Spinal cord (tissue), 10 donors: ENCODE data around the gene HIPK2. TPM values are rescaled to one million over a fixed set of nuclear protein-coding genes. Genes with fewer than 3 reads are reported as not detected.
"Not testable (repeated sequence)": the region's sequence is repeated elsewhere in the genome, so short reads cannot be mapped to it uniquely, and the experiment has no call there.

ENCODE experiments used
- DNase-seq, 6 donors: peaks; one replicate each; pipeline versions ENCODE4 v3.0.0 to v3.0.0-alpha.2; 2013 to 2015; ENCODE audit warnings: low spot score in 6 of 6, low read depth in 4 of 6
- H3K27ac ChIP-seq: one replicate; pipeline ENCODE4 v1.5.1; 2013; ENCODE audit warnings: low read depth, low read length, control low read depth
- H3K27me3 ChIP-seq: one replicate; pipeline ENCODE4 v1.6.1; 2013; ENCODE audit warnings: low read length; ENCODE audit not compliant: control insufficient read depth, insufficient read depth
- H3K36me3 ChIP-seq: one replicate; pipeline ENCODE4 v1.6.1; 2013; ENCODE audit warnings: low read length; ENCODE audit not compliant: control insufficient read depth, insufficient read depth
- H3K4me1 ChIP-seq: one replicate; pipeline ENCODE4 v1.6.1; 2013; ENCODE audit warnings: low read length; ENCODE audit not compliant: control insufficient read depth, insufficient read depth
- H3K4me3 ChIP-seq: one replicate; pipeline ENCODE4 v1.5.1; 2013; ENCODE audit warnings: low read depth, low read length, control low read depth
- H3K9me3 ChIP-seq: one replicate; pipeline ENCODE4 v1.6.1; 2013; ENCODE audit warnings: low read length; ENCODE audit not compliant: control insufficient read depth, insufficient read depth
- WGBS: methylation state at CpG from one replicate; pipeline ENCODE4 v1.1.5; 2013; ENCODE audit warnings: missing lambda C conversion rate; ENCODE audit not compliant: insufficient coverage; 5-methylcytosine and 5-hydroxymethylcytosine counted together
- polyA plus RNA-seq, 2 donors: library from polyadenylated mRNA; unstranded; fragments of 120-200 nt; gene quantifications; one replicate each; pipeline ENCODE4 v1.2.1, GENCODE V29; 2013; ENCODE audit not compliant: insufficient read length in 2 of 2
- total RNA-seq, 2 donors: library from RNA; depleted of rRNA in 1 of 2; stranded (reverse); fragments of 120-200 nt in 1 of 2; fragments of >200 nt in 1 of 2; gene quantifications; one replicate each; pipeline versions ENCODE4 v1.2.3 to v1.2.4, GENCODE V29; 2013 to 2014
- donor health status: healthy.

Gene HIPK2
- total and polyA plus RNA-seq, 4 donors, result 52.6 to 142 (median 68.6) TPM

DNA sequence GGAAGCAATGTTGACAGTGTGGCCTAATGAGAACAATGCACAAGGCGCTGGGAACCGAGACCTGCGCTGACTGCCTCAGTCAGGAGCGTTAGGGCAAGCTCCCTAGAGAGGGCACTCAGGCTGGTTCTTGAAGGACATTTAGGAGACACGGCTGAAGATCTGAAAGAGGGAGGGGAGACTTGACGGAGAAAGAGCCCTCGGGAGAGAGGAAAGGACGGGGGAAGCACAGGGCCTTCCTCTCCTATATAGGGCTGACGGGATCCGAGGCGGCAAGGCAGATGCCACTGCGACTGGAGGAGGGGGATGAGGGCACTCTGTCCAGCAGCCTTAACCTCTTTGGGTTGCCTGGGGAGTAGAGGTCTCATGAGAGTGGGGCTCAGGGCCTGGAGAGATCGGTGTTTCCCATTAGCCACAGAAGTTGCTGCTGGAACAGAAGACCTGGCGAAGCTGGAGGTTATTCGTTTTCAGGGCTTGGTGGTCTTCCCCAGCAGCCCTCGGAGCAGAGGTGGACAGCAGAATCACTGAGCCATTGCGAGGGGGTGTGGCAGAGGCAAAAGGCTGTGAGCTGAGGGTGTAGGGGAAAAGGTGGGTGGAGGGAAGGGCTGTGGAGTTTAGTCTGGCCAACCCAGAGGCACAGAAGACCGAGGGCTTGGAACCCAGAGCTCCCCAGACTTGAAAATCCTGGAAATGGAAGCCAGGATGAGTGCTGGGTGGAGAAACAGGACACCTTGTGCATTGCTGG, 218.3 kb downstream of the HIPK2 start:
- WGBS, result 79% methylated on average over 14 of the region's 18 CpGs
- DNase-seq, result no peak

DNA sequence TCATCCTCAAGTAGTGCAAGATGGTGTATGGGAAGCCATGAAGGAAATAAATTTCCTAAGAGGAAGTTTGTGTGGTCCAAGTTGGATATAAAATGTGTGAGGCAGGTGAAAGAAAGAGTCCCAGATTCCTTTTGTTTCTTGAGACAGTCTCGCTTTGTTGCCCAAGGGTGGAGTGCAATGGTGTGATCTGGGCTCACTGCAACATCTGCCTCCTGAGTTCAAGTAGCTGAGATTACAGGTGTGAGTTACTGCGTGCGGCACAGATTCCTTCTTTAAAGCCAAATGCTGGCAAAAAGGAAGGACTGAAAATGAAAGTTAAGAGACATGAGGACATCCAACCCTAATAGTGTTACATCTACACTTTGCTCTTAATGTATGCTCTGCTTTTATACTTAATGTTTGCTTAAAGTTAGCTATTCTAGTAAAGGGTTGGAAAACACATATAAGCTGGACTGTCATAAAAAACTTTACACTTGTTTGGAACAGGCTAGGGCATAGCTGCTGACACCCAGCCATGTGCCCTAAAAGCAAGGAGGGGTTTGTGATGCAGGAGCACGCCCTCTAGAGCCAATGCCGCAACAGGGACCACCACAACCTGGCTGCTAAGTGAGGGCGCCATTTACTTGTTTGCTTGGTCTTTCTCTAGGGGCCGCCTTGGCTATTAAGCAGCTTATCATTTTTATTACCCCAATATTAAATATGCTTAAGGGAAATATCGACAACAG, 219.8 kb downstream of the HIPK2 start:
- Histone ChIP-seq H3K9me3 (no peaks in the 10 kb centered on the region), H3K4me3 (no peak overlapping the region), H3K27ac (no peak overlapping the region), H3K4me1 (no peaks in the 10 kb centered on the region), H3K36me3 (peaks cover 10% of the 10 kb centered on the region), H3K27me3 (no peaks in the 10 kb centered on the region)
- 69% methylated on average over 2 of the region's 8 CpGs for WGBS
- DNase-seq, result peak in 1 of 6 donors; percentile 6

More for the DNA sequence above, 218.3 kb downstream of the HIPK2 start:
- no peaks in the 10 kb centered on the region for H3K4me1 ChIP-seq
- H3K27ac ChIP-seq, result no peak overlapping the region
- H3K36me3 ChIP-seq, result peaks cover 16% of the 10 kb centered on the region
- H3K9me3 ChIP-seq, result no peaks in the 10 kb centered on the region
- no peaks in the 10 kb centered on the region for H3K27me3 ChIP-seq
- no peak overlapping the region for H3K4me3 ChIP-seq

DNA sequence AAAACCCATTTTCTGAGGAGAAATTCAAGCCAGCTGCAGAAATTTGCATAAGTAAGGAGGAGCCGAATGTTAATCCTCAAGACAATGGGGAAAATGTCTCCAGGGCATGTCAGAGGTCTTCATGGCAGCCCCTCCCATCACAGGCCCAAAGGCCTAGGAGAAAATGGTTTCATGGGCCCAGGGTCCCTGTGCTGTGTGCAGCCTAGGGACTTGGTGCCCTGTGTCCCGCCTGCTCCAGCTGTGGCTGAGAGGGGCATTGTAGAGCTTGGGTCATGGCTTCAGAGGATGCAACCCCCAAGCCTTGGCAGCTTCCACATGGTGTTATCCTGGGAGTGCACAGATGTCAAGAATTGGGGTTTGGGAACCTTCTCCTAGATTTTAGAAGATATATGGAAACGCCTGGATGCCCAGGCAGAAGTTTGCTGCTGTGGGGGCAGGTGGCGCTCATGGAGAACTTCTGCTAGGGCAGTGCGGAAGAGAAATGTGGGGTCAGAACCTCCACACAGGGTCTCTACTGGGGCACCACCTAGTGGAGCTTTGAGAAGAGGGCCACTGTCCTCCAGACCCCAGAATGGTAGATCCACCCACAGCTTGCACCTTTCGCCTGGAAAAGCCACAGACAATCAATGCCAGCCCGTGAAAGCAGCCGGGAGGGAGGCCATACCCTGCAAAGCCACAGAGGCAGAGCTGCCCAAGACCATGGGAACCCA, 223.7 kb downstream of the HIPK2 start:
- not testable (repeated sequence) for H3K4me1 ChIP-seq, H3K36me3 ChIP-seq, H3K27me3 ChIP-seq, H3K9me3 ChIP-seq, H3K27ac ChIP-seq, DNase-seq, H3K4me3 ChIP-seq
- 92% methylated on average over 8 of the region's 8 CpGs for WGBS

DNA sequence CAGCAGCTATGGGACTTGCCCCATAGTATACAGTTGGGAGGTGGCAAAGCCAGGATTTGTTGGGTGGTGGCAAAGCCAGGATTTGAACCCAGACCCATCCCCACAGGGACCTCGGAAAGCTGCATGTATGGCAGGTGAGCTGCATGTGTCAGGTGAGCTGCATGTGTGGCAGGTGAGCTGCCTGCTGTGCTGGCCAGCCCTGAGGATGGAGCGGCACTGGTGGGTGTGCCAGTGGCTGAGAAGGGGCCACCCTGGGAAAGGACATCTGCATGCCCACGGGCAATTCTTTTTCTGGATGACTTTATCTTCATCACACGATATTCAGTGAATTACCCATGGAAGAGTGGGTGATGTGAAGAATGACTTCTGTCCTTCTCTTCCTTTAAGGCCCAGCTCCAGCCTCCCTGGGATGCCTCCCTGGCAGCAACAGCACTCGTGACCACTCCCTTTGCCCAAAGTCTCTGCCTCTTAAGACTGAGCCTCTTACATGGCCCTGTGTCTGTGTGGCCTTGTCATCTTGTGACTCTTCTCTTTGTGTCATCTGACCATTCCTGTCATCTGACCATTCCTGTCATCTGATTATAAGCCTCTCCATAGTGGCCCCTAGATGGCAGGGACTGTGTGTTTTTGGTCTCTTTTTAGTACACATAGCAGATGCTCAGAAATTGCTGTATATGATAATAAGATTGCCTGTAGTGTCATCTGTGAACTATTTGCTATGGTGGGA, 229.3 kb downstream of the HIPK2 start:
- H3K4me1 ChIP-seq, result no peaks in the 10 kb centered on the region
- no peaks in the 10 kb centered on the region for H3K9me3 ChIP-seq
- no peaks in the 10 kb centered on the region for H3K27me3 ChIP-seq
- H3K27ac ChIP-seq, result no peak overlapping the region
- peak in 1 of 6 donors; percentile 8 for DNase-seq
- H3K4me3 ChIP-seq, result no peak overlapping the region
- 93% methylated on average over 4 of the region's 5 CpGs for WGBS
- peaks cover 3% of the 10 kb centered on the region for H3K36me3 ChIP-seq

GRCh38 chr7:139544645-139545044, 233.2 kb downstream of the HIPK2 start:
- 92% methylated on average over 5 of the region's 11 CpGs for WGBS
- DNase-seq, result no peak
- Histone ChIP-seq H3K4me3 (no peak overlapping the region), H3K36me3 (peaks cover 3% of the 10 kb centered on the region), H3K27me3 (no peaks in the 10 kb centered on the region), H3K9me3 (no peaks in the 10 kb centered on the region), H3K27ac (no peak overlapping the region), H3K4me1 (no peaks in the 10 kb centered on the region)

DNA sequence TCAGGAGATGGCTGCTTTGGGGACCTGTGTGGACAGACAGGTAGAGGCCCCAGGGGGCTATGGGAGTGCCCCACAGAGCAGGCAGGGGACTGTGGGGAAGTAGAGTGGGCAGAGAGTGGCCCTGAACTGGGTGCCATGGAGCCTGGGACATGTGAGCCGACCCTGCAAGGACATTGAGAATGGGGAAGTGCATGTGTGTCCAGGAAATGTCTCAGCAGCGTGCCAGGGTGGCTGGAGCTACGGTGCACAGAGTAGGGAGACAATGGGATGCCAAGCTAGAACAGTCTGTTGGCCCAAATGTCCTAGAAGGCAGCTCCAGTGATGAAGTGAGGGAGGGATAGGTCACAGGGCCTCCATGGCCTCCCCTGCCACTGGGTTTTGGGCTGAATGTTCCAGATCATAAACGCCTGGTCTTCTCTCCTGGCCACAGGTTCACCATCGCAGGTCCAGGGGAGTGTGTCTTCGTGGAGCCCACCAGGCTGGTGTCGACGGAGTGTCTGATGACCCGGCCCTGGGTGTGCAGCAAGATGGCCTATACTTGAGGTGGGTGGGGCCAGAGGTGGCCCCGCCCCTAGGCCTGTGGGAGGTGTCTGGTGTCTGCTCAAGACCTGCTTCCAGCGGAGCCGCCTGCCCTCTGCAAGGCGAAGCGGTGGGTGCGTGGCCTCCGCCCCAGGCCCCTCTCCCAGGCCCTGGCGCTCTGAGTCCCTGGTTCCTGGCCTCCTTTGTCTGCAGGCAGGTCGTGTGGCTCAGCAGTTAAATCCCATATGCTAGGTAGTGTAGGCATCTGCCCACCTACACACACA, 233.8 kb downstream of the HIPK2 start:
- H3K27ac ChIP-seq, result no peak overlapping the region
- H3K9me3 ChIP-seq, result no peaks in the 10 kb centered on the region
- DNase-seq, result no peak
- H3K27me3 ChIP-seq, result no peaks in the 10 kb centered on the region
- H3K4me3 ChIP-seq, result no peak overlapping the region
- peaks cover 3% of the 10 kb centered on the region for H3K36me3 ChIP-seq
- no peaks in the 10 kb centered on the region for H3K4me1 ChIP-seq
- 92% methylated on average over 18 of the region's 18 CpGs for WGBS

GRCh38 chr7:139542308-139543151, 235.3 kb downstream of the HIPK2 start:
- Histone ChIP-seq H3K4me1 (no peaks in the 10 kb centered on the region), H3K27ac (no peak overlapping the region), H3K9me3 (no peaks in the 10 kb centered on the region), H3K27me3 (no peaks in the 10 kb centered on the region), H3K4me3 (no peak overlapping the region), H3K36me3 (peaks cover 3% of the 10 kb centered on the region)
- DNase-seq, result no peak
- WGBS, result 92% methylated on average over 28 of the region's 28 CpGs

DNA sequence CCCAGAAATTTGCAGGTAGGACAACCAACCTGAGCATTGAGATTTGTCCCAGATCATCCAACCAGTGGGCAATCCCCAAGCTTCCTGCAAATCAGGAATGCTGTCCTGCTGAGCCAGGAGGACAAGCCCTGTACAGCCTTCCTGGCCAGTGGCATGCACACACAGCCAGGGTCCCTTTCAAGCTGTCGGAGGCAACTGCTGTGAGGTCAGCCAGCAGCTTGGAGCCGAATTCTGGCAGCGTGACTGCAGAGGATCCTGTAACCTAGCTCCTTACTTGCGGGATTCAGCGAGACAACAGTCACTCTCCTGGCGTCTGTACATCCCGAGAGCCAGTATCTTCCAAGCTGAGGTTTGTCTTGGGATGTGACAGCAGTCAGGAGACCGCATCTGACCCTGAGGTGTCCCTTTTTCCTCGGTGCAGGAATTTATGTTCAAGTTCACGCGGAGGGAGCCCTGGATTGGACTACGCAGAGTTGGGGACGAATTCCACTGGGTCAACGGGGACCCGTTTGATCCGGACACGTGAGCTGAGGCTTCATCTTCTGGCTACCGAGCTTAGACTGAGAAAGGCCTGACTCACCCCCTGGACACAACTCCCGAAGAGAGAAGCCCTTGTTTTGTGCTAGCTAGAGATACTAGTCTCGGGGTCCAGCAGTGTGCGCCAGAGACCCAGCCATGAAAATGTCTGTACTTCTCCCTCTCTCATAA, 236.0 kb downstream of the HIPK2 start:
- peaks cover 3% of the 10 kb centered on the region for H3K36me3 ChIP-seq
- H3K4me1 ChIP-seq, result no peaks in the 10 kb centered on the region
- DNase-seq, result peak in 1 of 6 donors; percentile 21
- WGBS, result 65% methylated on average over 21 of the region's 21 CpGs
- H3K9me3 ChIP-seq, result no peaks in the 10 kb centered on the region
- no peaks in the 10 kb centered on the region for H3K27me3 ChIP-seq
- no peak overlapping the region for H3K27ac ChIP-seq
- no peak overlapping the region for H3K4me3 ChIP-seq
